Limb (tissue), 2 donors: ENCODE data around the gene NEU4.
"Not testable (repeated sequence)": the region's sequence is repeated elsewhere in the genome, so short reads cannot be mapped to it uniquely, and the experiment has no call there.

Experiments used
- DNase-seq, 2 donors: peaks; one replicate each; pipeline ENCODE4 v3.0.0-alpha.2; 2016; ENCODE audit errors: extremely low spot score in 2 of 2

NEU4 gene

GRCh38 chr2:241812730-241813643, 4.0 kb downstream of the NEU4 start:
- peak in 1 of 2 donors; percentile 41 for DNase-seq

GRCh38 chr2:241813644-241814392, 4.8 kb downstream of the NEU4 start:
- no peak for DNase-seq

GRCh38 chr2:241814393-241814642, 5.3 kb downstream of the NEU4 start:
- no peak for DNase-seq

GRCh38 chr2:241814643-241815476, 5.9 kb downstream of the NEU4 start:
- DNase-seq = no peak

GRCh38 chr2:241815477-241816430, 6.8 kb downstream of the NEU4 start:
- DNase-seq = no peak

- no peak for DNase-seq
Measured at GRCh38 chr2:241816431-241817121, 7.6 kb downstream of the NEU4 start.

GRCh38 chr2:241817126-241817820, 8.3 kb downstream of the NEU4 start:
- DNase-seq = no peak

- DNase-seq = not testable (repeated sequence)
Measured at GRCh38 chr2:241817821-241818215, 8.8 kb downstream of the NEU4 start.

GRCh38 chr2:241818229-241818942, 9.4 kb downstream of the NEU4 start:
- DNase-seq = no peak

- no peak for DNase-seq
Measured at GRCh38 chr2:241818943-241819270, 9.9 kb downstream of the NEU4 start.

GRCh38 chr2:241819947-241820624, 11.1 kb downstream of the NEU4 start:
- not testable (repeated sequence) for DNase-seq

GRCh38 chr2:241820625-241821384, 11.8 kb downstream of the NEU4 start:
- no peak for DNase-seq

GRCh38 chr2:241821460-241822263, 12.7 kb downstream of the NEU4 start:
- DNase-seq = no peak

- no peak for DNase-seq
Measured at GRCh38 chr2:241822264-241822623, 13.3 kb downstream of the NEU4 start.

- DNase-seq = not testable (repeated sequence)
Measured at GRCh38 chr2:241823531-241824437, 14.8 kb downstream of the NEU4 start.

GRCh38 chr2:241827394-241827793, 18.4 kb downstream of the NEU4 start:
- no peak for DNase-seq
